ENCODE measurements around the gene CHAF1A. TPM values are rescaled to one million over a fixed set of nuclear protein-coding genes. Genes with fewer than 3 reads are reported as not detected.

CHAF1A gene
- total RNA-seq, 4 donors from 2014 or later: 2.4 to 11.9 (median 7.4) TPM

DNA sequence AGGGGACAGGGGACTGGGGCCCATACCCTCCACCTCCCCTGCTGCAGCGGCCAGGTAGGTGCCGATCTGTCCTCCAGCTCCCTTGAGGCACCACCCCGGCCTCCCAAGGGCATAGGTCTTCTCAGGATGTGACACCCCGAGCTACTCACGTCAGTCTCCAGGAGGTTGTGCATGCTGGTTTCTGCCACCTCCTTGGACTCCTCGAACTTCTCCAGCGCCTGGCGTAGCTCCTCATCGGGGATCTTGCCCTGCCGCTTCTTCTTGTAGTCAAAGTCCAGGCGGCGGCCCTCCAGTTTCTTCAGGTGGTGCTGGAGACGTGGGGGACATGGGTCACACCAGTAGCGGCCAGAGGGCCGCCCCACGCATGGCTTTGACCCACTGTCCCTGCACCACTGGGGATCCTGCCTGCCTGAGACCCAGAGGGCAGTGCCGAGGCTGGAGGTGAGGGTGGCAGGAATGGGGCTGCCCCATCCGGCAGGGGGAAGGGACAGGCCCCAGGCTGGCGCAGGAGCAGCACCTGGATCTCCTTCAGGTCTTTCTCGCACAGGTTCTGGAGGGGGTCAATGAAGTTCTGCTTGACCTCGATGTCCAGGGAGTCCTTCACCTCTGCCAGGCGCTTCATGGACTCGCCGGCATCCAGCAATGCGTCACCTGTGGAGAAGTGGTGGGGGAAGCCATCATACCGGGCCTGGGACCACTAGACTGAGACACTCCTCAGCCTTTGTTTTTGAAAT, 38.7 kb upstream of the CHAF1A start:
- TF ChIP-seq POLR2A (IDR thresholded peaks at IDR 0.05) (no peak), POLR2AphosphoS5 (IDR thresholded peaks at IDR 0.05) (no peak), EP300 (IDR thresholded peaks at IDR 0.05) (no peak)
- TF ChIP-seq, protein P1, sequence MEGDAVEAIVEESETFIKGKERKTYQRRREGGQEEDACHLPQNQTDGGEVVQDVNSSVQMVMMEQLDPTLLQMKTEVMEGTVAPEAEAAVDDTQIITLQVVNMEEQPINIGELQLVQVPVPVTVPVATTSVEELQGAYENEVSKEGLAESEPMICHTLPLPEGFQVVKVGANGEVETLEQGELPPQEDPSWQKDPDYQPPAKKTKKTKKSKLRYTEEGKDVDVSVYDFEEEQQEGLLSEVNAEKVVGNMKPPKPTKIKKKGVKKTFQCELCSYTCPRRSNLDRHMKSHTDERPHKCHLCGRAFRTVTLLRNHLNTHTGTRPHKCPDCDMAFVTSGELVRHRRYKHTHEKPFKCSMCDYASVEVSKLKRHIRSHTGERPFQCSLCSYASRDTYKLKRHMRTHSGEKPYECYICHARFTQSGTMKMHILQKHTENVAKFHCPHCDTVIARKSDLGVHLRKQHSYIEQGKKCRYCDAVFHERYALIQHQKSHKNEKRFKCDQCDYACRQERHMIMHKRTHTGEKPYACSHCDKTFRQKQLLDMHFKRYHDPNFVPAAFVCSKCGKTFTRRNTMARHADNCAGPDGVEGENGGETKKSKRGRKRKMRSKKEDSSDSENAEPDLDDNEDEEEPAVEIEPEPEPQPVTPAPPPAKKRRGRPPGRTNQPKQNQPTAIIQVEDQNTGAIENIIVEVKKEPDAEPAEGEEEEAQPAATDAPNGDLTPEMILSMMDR (IDR thresholded peaks at IDR 0.05): no peak
- Histone ChIP-seq H3K27me3 (no peaks in the 10 kb centered on the region), H3K27ac (no peak overlapping the region), H3K36me3 (peaks cover 0 to 90% of the 10 kb centered on the region in 2 donors), H3K4me3 (no peak overlapping the region), H3K9me3 (no peaks in the 10 kb centered on the region), H3K4me1 (peaks cover 0 to 43% (median 13%) of the 10 kb centered on the region in 3 donors)
- no peak for ATAC-seq
- no CpG with 5 or more reads among the region's 26 CpGs for WGBS, 2 donors (ENCODE audit: low coverage in 1 of 2)

DNA sequence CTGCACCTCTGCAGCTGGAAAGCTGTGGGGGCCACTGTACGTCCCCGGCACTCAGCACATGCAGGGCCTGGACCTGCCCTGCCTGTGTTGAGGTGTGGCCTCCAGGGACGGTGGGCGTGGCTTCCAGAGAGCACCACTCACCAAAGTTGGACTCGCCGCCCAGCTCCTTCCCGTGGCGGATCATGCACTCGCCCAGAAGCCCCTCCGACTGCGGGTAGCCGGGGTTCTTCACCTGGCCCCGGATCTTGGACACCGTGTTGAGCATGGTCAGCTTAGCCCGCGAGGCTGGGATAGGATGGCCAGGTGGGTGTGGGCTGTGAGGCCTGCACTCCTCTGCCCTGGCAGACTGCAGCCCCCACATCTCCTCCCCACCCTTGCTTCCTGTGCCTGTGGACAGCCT, 37.1 kb upstream of the CHAF1A start:
- TF ChIP-seq POLR2A (IDR thresholded peaks at IDR 0.05) (no peak), EP300 (IDR thresholded peaks at IDR 0.05) (no peak), POLR2AphosphoS5 (IDR thresholded peaks at IDR 0.05) (no peak)
- TF ChIP-seq, protein P1 (IDR thresholded peaks at IDR 0.05): no peak
- Histone ChIP-seq H3K4me3 (no peak overlapping the region), H3K36me3 (peaks cover 0 to 74% of the 10 kb centered on the region in 2 donors), H3K27ac (peak overlapping the region in 1 of 4 donors; percentile 14), H3K9me3 (no peaks in the 10 kb centered on the region), H3K4me1 (peaks cover 0 to 49% (median 29%) of the 10 kb centered on the region in 3 donors), H3K27me3 (no peaks in the 10 kb centered on the region)
- no peak for ATAC-seq
- whole genome bisulfite sequencing, 2 donors (ENCODE audit: low coverage in 1 of 2): no CpG with 5 or more reads among the region's 16 CpGs

DNA sequence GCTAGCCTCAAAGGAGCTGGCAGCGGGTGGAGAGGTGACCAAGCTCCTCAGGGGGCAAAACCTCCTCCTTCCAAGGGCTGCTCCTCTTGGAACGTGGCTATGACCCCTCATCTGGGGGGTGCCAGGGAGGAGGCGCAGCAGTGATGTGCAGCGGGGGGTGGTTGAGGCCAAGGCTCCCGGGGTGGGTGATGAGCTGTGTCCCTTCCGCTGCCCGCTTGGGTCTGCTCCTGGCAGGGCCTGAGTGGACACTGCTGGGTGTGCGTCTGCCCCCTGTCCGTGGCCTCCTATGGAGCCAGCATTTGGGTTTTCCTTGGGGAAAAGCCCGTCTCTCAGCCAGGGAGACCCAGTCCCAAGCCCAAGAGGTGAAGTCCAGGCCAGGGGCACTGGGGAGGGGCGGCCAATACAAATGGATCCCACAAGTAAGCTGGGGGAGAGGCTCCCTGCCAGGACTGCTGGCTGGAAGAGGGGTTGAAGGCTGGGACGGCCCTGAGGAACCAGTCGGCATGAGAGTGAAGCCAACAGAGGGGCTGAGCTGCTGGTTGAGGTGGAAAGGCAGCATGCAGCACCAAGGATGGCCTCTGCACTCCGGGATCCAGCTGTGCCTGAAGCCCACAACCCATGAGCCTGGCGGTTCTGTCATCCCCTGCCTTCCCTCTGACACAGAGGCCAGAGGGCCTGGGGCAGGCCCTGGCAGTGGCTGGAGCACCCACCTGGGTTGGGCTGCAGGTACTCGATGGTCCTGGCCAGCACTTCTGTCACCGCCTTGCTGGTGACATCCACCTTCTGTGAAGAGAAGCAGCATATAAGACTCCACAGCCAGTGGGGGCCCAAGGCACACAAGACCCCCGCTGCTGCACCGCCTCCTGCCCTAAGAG, 36.4 kb upstream of the CHAF1A start:
- Histone ChIP-seq H3K36me3 (peaks cover 0 to 67% of the 10 kb centered on the region in 2 donors), H3K9me3 (no peaks in the 10 kb centered on the region), H3K4me1 (peaks cover 0 to 49% (median 36%) of the 10 kb centered on the region in 3 donors), H3K27me3 (no peaks in the 10 kb centered on the region), H3K27ac (peak overlapping the region in 1 of 4 donors; percentile 14), H3K4me3 (no peak overlapping the region)
- 60% methylated on average over 1 of the region's 19 CpGs; no CpG with 5 or more reads in 1 of the 2 donors for whole genome bisulfite sequencing, 2 donors (ENCODE audit: low coverage in 1 of 2)
- TF ChIP-seq POLR2AphosphoS5 (IDR thresholded peaks at IDR 0.05): no peak
- no peak for TF ChIP-seq EP300 (IDR thresholded peaks at IDR 0.05)
- TF ChIP-seq POLR2A (IDR thresholded peaks at IDR 0.05): no peak
- TF ChIP-seq, protein P1 (IDR thresholded peaks at IDR 0.05): no peak
- no peak for ATAC-seq

DNA sequence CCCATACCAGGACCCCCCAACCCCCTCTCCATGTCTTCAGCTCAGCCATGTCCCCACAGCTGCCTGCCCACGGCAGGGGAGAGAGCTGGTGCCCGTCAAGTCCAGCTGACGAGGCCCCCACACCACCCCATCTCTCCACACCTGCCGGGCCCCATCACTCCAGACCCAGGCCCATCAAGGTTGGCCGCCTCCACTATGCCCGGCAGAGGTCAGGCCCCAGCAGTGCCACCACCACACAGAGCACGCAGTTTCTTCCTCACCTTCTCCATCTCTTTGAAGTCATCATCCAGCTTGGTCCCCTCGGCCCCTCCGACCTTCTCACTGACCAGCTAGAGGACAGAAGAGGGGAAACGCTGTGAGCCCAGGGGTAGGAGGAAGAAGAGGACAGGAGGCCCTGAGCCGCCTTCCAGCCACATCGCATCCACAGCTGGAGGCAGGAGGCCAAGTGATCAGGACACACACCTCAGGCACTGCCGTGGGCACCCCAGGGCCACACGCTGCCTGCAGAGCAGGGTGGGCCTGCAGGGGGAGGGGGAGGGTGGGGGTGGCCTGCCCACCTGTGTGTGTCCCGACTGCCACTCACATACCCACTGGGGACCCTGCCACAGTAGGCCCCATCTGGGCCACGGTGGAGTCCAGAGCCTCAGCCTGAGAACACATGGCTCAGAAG, 35.6 kb upstream of the CHAF1A start:
- H3K9me3 ChIP-seq: no peaks in the 10 kb centered on the region
- H3K27ac ChIP-seq: peak overlapping the region in 2 of 4 donors; percentile 14 to 87
- H3K4me1 ChIP-seq: peaks cover 0 to 49% (median 44%) of the 10 kb centered on the region in 3 donors
- TF ChIP-seq, protein P1 (IDR thresholded peaks at IDR 0.05): no peak
- no peak for TF ChIP-seq POLR2A (IDR thresholded peaks at IDR 0.05)
- no peak overlapping the region for H3K4me3 ChIP-seq
- ATAC-seq: no peak
- H3K27me3 ChIP-seq: no peaks in the 10 kb centered on the region
- WGBS, 2 donors (ENCODE audit: low coverage in 1 of 2): 75 to 81% methylated on average over 2 to 5 of the region's 16 CpGs
- H3K36me3 ChIP-seq: peaks cover 0 to 59% of the 10 kb centered on the region in 2 donors

Data from gastroesophageal sphincter (tissue), 4 donors.